PC-9 (cell line): Measurements from ENCODE around the gene VAV2. TPM values are rescaled to one million over a fixed set of nuclear protein-coding genes. Genes with fewer than 3 reads are reported as not detected.

ENCODE experiments used
- BruUV-seq: library from RNA; stranded (reverse); fragments of 400-500 nt; replicated peaks from 2 replicates; lab custom pipeline; 2021; lab: Mats Ljungman, UMichigan
- CTCF ChIA-PET: fragments of 300-600 bp; sonication (Branson Sonifier 250); formaldehyde crosslinking; loops from one replicate; lab custom pipeline; 2022; ENCODE audit warnings: antibody characterized with exemption; lab: Charles Lee
- POLR2A ChIA-PET: fragments of 300-600 bp; sonication (Branson Sonifier 250); formaldehyde crosslinking; loops from one replicate; lab custom pipeline; 2022; ENCODE audit warnings: antibody characterized with exemption; ENCODE audit not compliant: unreplicated experiment; lab: Charles Lee
- DNase-seq, 2 experiments: peaks; one replicate each; pipeline versions ENCODE4 v3.0.0 to v3.0.0-alpha.2; 2015 to 2022; ENCODE audit warnings: mixed read lengths in 1 of 2
- H2AFZ ChIP-seq: fragments of 200-600 bp; sonication (generic); 2 replicates; pipeline ENCODE4 v1.8.1; 2017; ENCODE audit warnings: antibody characterized with exemption
- H3F3A ChIP-seq: fragments of 200-600 bp; sonication (generic); 2 replicates; pipeline ENCODE4 v1.8.1; 2017; ENCODE audit warnings: antibody characterized with exemption, mild to moderate bottlenecking, low read depth; ENCODE audit not compliant: insufficient read depth
- H3K27ac ChIP-seq: fragments of 200-600 bp; sonication (generic); 2 replicates; pipeline ENCODE4 v1.6.1; 2016; ENCODE audit warnings: mixed run types
- H3K27me3 ChIP-seq: fragments of 200-600 bp; sonication (generic); 2 replicates; pipeline ENCODE4 v1.6.1; 2016; ENCODE audit warnings: low read depth, mixed run types; ENCODE audit not compliant: insufficient read depth
- H3K36me3 ChIP-seq: fragments of 200-600 bp; sonication (generic); 2 replicates; pipeline ENCODE4 v1.6.1; 2016; ENCODE audit warnings: low read depth, mixed run types
- H3K4me1 ChIP-seq: fragments of 200-600 bp; sonication (generic); replicated peaks from 2 replicates; pipeline ENCODE4 v1.6.1; 2016; ENCODE audit warnings: mixed run types; ENCODE audit not compliant: insufficient read depth
- H3K4me2 ChIP-seq: fragments of 200-600 bp; sonication (generic); 2 replicates; pipeline ENCODE4 v1.6.1; 2017; ENCODE audit warnings: mixed run types
- H3K4me3 ChIP-seq: fragments of 200-600 bp; sonication (generic); 2 replicates; pipeline ENCODE4 v1.6.1; 2016; ENCODE audit warnings: mixed run types
- H3K79me2 ChIP-seq: fragments of 200-600 bp; sonication (generic); 2 replicates; pipeline ENCODE4 v1.6.1; 2017; ENCODE audit warnings: low read depth, mixed run types
- H3K9me2 ChIP-seq: fragments of 200-600 bp; sonication (generic); 2 replicates; pipeline ENCODE4 v1.8.1; 2017; ENCODE audit warnings: mild to moderate bottlenecking; ENCODE audit not compliant: insufficient read depth
- H3K9me3 ChIP-seq: fragments of 200-600 bp; sonication (generic); 2 replicates; pipeline ENCODE4 v1.8.1; 2016; ENCODE audit warnings: low read depth; ENCODE audit not compliant: insufficient read depth
- H4K20me1 ChIP-seq: fragments of 200-600 bp; sonication (generic); 2 replicates; pipeline ENCODE4 v1.8.1; 2017; ENCODE audit not compliant: insufficient read depth
- EZH2 ChIP-seq: fragments of 200-600 bp; sonication (generic); IDR thresholded peaks from 2 replicates; pipeline ENCODE4 v1.8.0; 2017; ENCODE audit warnings: antibody characterized with exemption, low read depth
- intact Hi-C: fragments of 100-400 bp; cut with micrococcal nuclease; formaldehyde crosslinking; loops from one replicate; pipeline ENCODE4 v1.10.0; 2022; ENCODE audit not compliant: unreplicated experiment
- total RNA-seq: library from RNA; stranded (reverse); gene quantifications from 2 replicates; pipeline ENCODE4 v1.2.3, GENCODE V29; 2021
- TF ChIP-seq, protein P1 (sequence below): fragments of 200-600 bp; sonication (generic); conservative IDR thresholded peaks from 2 replicates; pipeline ENCODE4 v1.6.1; 2017; ENCODE audit warnings: mixed run types, antibody characterized with exemption, mild to moderate bottlenecking, moderate library complexity

Gene VAV2
- total RNA-seq, 1 experiment from 2014 or later = 36.5 TPM

DNA sequence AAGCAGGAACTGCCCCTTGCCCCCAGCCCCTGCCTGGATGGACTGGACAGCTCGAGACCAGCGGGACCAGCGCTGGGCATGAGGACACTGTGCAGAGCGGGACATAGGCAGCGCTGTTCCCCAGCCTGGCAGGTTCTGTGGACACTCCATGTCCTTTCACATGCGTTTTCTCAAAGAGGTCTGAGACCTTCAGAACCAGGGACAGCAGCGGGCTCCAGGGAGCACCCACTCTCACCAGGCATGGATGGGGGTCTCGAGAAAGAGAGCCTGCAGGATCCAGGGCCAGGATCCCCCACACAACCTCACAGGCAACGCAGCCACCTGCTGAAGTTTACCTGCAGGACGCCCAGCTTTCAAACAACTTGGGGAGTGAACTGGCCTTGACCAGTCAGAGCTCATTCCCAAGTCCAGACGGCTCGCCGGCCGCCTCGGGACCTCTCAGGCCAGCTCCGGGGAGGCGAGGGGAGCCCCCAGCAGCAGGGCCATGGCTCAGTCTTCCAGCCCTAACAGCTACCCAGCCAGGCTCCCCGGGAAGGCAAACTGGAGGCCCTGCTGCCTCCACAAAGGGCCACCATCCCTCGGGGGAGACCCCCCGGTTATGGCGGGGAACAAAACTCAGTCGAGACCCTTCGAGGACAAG lies 181.4 kb downstream of the VAV2 start:
- H3K27me3 ChIP-seq = no peaks in the 10 kb centered on the region
- POLR2A ChIA-PET = no interaction called here
- H3K79me2 ChIP-seq = no peaks in the 10 kb centered on the region
- CTCF ChIA-PET = no interaction called here
- no peak overlapping the region for H2AFZ ChIP-seq
- no peak overlapping the region for H3K27ac ChIP-seq
- TF ChIP-seq EZH2 = no peak
- TF ChIP-seq, protein P1, sequence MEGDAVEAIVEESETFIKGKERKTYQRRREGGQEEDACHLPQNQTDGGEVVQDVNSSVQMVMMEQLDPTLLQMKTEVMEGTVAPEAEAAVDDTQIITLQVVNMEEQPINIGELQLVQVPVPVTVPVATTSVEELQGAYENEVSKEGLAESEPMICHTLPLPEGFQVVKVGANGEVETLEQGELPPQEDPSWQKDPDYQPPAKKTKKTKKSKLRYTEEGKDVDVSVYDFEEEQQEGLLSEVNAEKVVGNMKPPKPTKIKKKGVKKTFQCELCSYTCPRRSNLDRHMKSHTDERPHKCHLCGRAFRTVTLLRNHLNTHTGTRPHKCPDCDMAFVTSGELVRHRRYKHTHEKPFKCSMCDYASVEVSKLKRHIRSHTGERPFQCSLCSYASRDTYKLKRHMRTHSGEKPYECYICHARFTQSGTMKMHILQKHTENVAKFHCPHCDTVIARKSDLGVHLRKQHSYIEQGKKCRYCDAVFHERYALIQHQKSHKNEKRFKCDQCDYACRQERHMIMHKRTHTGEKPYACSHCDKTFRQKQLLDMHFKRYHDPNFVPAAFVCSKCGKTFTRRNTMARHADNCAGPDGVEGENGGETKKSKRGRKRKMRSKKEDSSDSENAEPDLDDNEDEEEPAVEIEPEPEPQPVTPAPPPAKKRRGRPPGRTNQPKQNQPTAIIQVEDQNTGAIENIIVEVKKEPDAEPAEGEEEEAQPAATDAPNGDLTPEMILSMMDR = no peak
- H3K9me2 ChIP-seq = no peaks in the 10 kb centered on the region
- H3K9me3 ChIP-seq = no peaks in the 10 kb centered on the region
- no peaks in the 10 kb centered on the region for H3F3A ChIP-seq
- no peaks in the 10 kb centered on the region for H4K20me1 ChIP-seq
- BruUV-seq = no TSS peak
- no peak overlapping the region for H3K4me2 ChIP-seq
- H3K4me3 ChIP-seq = no peak overlapping the region
- no peaks in the 10 kb centered on the region for H3K4me1 ChIP-seq
- no peaks in the 10 kb centered on the region for H3K36me3 ChIP-seq
- DNase-seq = no peak
- intact Hi-C loops = no loop called here

GRCh38 chr9:133809335-133809734 lies 182.8 kb downstream of the VAV2 start:
- DNase-seq = no peak
- Histone ChIP-seq H3K27ac (no peak overlapping the region), H3F3A (no peaks in the 10 kb centered on the region), H3K9me3 (no peaks in the 10 kb centered on the region), H3K9me2 (no peaks in the 10 kb centered on the region), H3K36me3 (no peaks in the 10 kb centered on the region), H3K27me3 (no peaks in the 10 kb centered on the region), H3K79me2 (no peaks in the 10 kb centered on the region), H3K4me3 (no peak overlapping the region), H2AFZ (no peak overlapping the region), H3K4me1 (no peaks in the 10 kb centered on the region), H4K20me1 (no peaks in the 10 kb centered on the region), H3K4me2 (no peak overlapping the region)
- intact Hi-C loops = no loop called here
- POLR2A ChIA-PET = no interaction called here
- TF ChIP-seq EZH2 = no peak
- TF ChIP-seq, protein P1 = no peak
- no TSS peak for BruUV-seq
- CTCF ChIA-PET = no interaction called here

- no peaks in the 10 kb centered on the region for H3K36me3 ChIP-seq
- intact Hi-C loops = no loop called here
- POLR2A ChIA-PET = interaction anchor here (0.7 kb wide), 1 partner anchor 349 kb away, joined by 7 read pairs; no protein-coding TSS in a partner anchor
Measured at GRCh38 chr9:133807818-133808217, 184.3 kb downstream of the VAV2 start.

More at GRCh38 chr9:133807818-133808217, 184.3 kb downstream of the VAV2 start:
- Histone ChIP-seq H3K9me3 (no peaks in the 10 kb centered on the region), H3F3A (no peaks in the 10 kb centered on the region), H3K4me2 (no peak overlapping the region), H3K9me2 (no peaks in the 10 kb centered on the region), H4K20me1 (no peaks in the 10 kb centered on the region), H2AFZ (no peak overlapping the region), H3K4me3 (no peak overlapping the region), H3K27ac (no peak overlapping the region), H3K79me2 (no peaks in the 10 kb centered on the region), H3K27me3 (no peaks in the 10 kb centered on the region), H3K4me1 (no peaks in the 10 kb centered on the region)
- CTCF ChIA-PET = no interaction called here
- no peak for DNase-seq
- BruUV-seq = no TSS peak
- TF ChIP-seq EZH2 = no peak
- TF ChIP-seq, protein P1 = no peak
